BLaER1 treated with 17β-estradiol and CSF1 and Interleukin-3, amounts not matched to agents 10 nM and 100 nM (cell line): ENCODE data around the gene FXYD2.

Experiments
- H3K27ac ChIP-seq, 11 experiments: shearing (Covaris generic); formaldehyde crosslinking; 2 replicates each; pipeline ENCODE4 v1.8.1; 2022
- H3K27me3 ChIP-seq, 11 experiments: shearing (Covaris generic); formaldehyde crosslinking; 2 replicates each; pipeline ENCODE4 v1.8.1; 2022
- H3K36me3 ChIP-seq, 11 experiments: shearing (Covaris generic); formaldehyde crosslinking; 2 replicates each; pipeline ENCODE4 v1.8.1; 2022
- H3K4me1 ChIP-seq, 10 experiments: shearing (Covaris generic); formaldehyde crosslinking; 2 replicates each; pipeline ENCODE4 v1.8.1; 2022
- H3K4me2 ChIP-seq, 11 experiments: shearing (Covaris generic); formaldehyde crosslinking; 2 replicates each; pipeline ENCODE4 v1.8.1; 2022
- H3K4me3 ChIP-seq, 10 experiments: shearing (Covaris generic); formaldehyde crosslinking; 2 replicates each; pipeline ENCODE4 v1.8.1; 2022
- H3K9ac ChIP-seq, 11 experiments: shearing (Covaris generic); formaldehyde crosslinking; 2 replicates each; pipeline ENCODE4 v1.8.1; 2022
- H3K9me3 ChIP-seq, 11 experiments: shearing (Covaris generic); formaldehyde crosslinking; replicated peaks in 1 of 11; 2 replicates each; pipeline ENCODE4 v1.8.1; 2022
- H4K20me1 ChIP-seq, 11 experiments: shearing (Covaris generic); formaldehyde crosslinking; 2 replicates each; pipeline ENCODE4 v1.8.1; 2022
- Cebpa-rat ChIP-seq, 11 experiments: shearing (Covaris generic); IDR thresholded peaks; 2 replicates each; pipeline ENCODE4 v1.8.1; 2022

FXYD2 gene

GRCh38 chr11:117824571-117825537 is at the start of gene FXYD2:
Gene FXYD2, minus strand, starts transcription at chr11:117824744. Its CDS starts 66 bp downstream, at chr11:117824678.
- Histone ChIP-seq H3K36me3 (no peaks in the 10 kb centered on the region), H3K27me3 (no peaks in the 10 kb centered on the region), H3K27ac (peak within 1 kb of the TSS; percentile 72 to 89 (median 87)), H3K4me2 (peak within 1 kb of the TSS; percentile 75 to 98 (median 93)), H3K4me3 (peak within 1 kb of the TSS in 8 of 10 experiments; percentile 7 to 48 (median 32); a peak in 13 of 20 replicates), H3K4me1 (peaks cover 78 to 97% (median 93%) of the 10 kb centered on the region in 10 experiments), H4K20me1 (no peaks in the 10 kb centered on the region), H3K9me3 (no peaks in the 10 kb centered on the region), H3K9ac (peak within 1 kb of the TSS; percentile 62 to 81 (median 76))
- TF ChIP-seq Cebpa-rat (IDR thresholded peaks at IDR 0.05) = peak; percentile 11 to 91 (median 84); a peak in 17 of 22 replicates

- Histone ChIP-seq H3K36me3 (no peaks in the 10 kb centered on the region), H3K27me3 (peaks cover 55 to 70% (median 62%) of the 10 kb centered on the region in 11 experiments), H3K4me1 (peaks cover 36 to 54% (median 44%) of the 10 kb centered on the region in 10 experiments; a peak in 19 of 20 replicates), H4K20me1 (peaks cover 0 to 27% (median 0%) of the 10 kb centered on the region in 11 experiments; a peak in 8 of 22 replicates), H3K27ac (no peak overlapping the region), H3K9me3 (no peaks in the 10 kb centered on the region), H3K9ac (no peak overlapping the region), H3K4me2 (peak overlapping the region; percentile 26 to 79 (median 60); a peak in 17 of 22 replicates), H3K4me3 (no peak overlapping the region)
- no peak for TF ChIP-seq Cebpa-rat (IDR thresholded peaks at IDR 0.05)
Observed at GRCh38 chr11:117873828-117874125, 49.2 kb upstream of the FXYD2 start.

- no peak for TF ChIP-seq Cebpa-rat (IDR thresholded peaks at IDR 0.05)
- Histone ChIP-seq H3K4me1 (peaks cover 36 to 54% (median 44%) of the 10 kb centered on the region in 10 experiments; a peak in 19 of 20 replicates), H4K20me1 (peaks cover 0 to 27% (median 0%) of the 10 kb centered on the region in 11 experiments; a peak in 8 of 22 replicates), H3K27me3 (peaks cover 49 to 64% (median 56%) of the 10 kb centered on the region in 11 experiments), H3K27ac (no peak overlapping the region), H3K4me3 (no peak overlapping the region), H3K36me3 (no peaks in the 10 kb centered on the region), H3K4me2 (peak overlapping the region; percentile 11 to 79 (median 50); a peak in 18 of 22 replicates), H3K9ac (no peak overlapping the region), H3K9me3 (no peaks in the 10 kb centered on the region)
Observed at GRCh38 chr11:117872975-117873827, 48.7 kb upstream of the FXYD2 start.

- Histone ChIP-seq H3K4me2 (peak overlapping the region in 10 of 11 experiments; percentile 12 to 79 (median 50); a peak in 13 of 22 replicates), H3K4me1 (peaks cover 36 to 54% (median 44%) of the 10 kb centered on the region in 10 experiments; a peak in 19 of 20 replicates), H3K9me3 (no peaks in the 10 kb centered on the region), H4K20me1 (peaks cover 0 to 27% (median 0%) of the 10 kb centered on the region in 11 experiments; a peak in 8 of 22 replicates), H3K9ac (no peak overlapping the region), H3K27ac (no peak overlapping the region), H3K4me3 (no peak overlapping the region), H3K36me3 (no peaks in the 10 kb centered on the region), H3K27me3 (peaks cover 42 to 57% (median 49%) of the 10 kb centered on the region in 11 experiments)
- TF ChIP-seq Cebpa-rat (IDR thresholded peaks at IDR 0.05) = no peak
Observed at GRCh38 chr11:117872420-117872961, 47.9 kb upstream of the FXYD2 start.

GRCh38 chr11:117871784-117872183 is 47.2 kb upstream of the FXYD2 start:
- no peaks in the 10 kb centered on the region for H3K36me3 ChIP-seq
- H3K4me3 ChIP-seq = no peak overlapping the region
- no peak overlapping the region for H3K27ac ChIP-seq
- H4K20me1 ChIP-seq = peaks cover 0 to 27% (median 0%) of the 10 kb centered on the region in 11 experiments; a peak in 7 of 22 replicates
- peaks cover 35 to 50% (median 42%) of the 10 kb centered on the region in 11 experiments for H3K27me3 ChIP-seq
- H3K4me2 ChIP-seq = no peak overlapping the region
- no peak overlapping the region for H3K9ac ChIP-seq
- peaks cover 36 to 54% (median 42%) of the 10 kb centered on the region in 10 experiments; a peak in 19 of 20 replicates for H3K4me1 ChIP-seq
- H3K9me3 ChIP-seq = no peaks in the 10 kb centered on the region
- no peak for TF ChIP-seq Cebpa-rat (IDR thresholded peaks at IDR 0.05)

GRCh38 chr11:117871160-117871559 is 46.6 kb upstream of the FXYD2 start:
- no peak for TF ChIP-seq Cebpa-rat (IDR thresholded peaks at IDR 0.05)
- H3K27ac ChIP-seq = no peak overlapping the region
- no peaks in the 10 kb centered on the region for H3K9me3 ChIP-seq
- H3K4me3 ChIP-seq = no peak overlapping the region
- H4K20me1 ChIP-seq = peaks cover 0 to 27% (median 0%) of the 10 kb centered on the region in 11 experiments; a peak in 7 of 22 replicates
- peaks cover 28 to 44% (median 36%) of the 10 kb centered on the region in 11 experiments for H3K27me3 ChIP-seq
- no peak overlapping the region for H3K9ac ChIP-seq
- no peaks in the 10 kb centered on the region for H3K36me3 ChIP-seq
- no peak overlapping the region for H3K4me2 ChIP-seq
- H3K4me1 ChIP-seq = peaks cover 33 to 51% (median 39%) of the 10 kb centered on the region in 10 experiments; a peak in 19 of 20 replicates

GRCh38 chr11:117870103-117870952 is 45.8 kb upstream of the FXYD2 start:
- H3K27ac ChIP-seq = no peak overlapping the region
- no peak overlapping the region for H3K4me3 ChIP-seq
- H3K4me1 ChIP-seq = peaks cover 26 to 43% (median 31%) of the 10 kb centered on the region in 10 experiments; a peak in 19 of 20 replicates
- H4K20me1 ChIP-seq = peaks cover 0 to 26% (median 0%) of the 10 kb centered on the region in 11 experiments; a peak in 3 of 22 replicates
- peak overlapping the region in 4 of 11 experiments; percentile 9 to 29 (median 19); a peak in 5 of 22 replicates for H3K4me2 ChIP-seq
- H3K27me3 ChIP-seq = peaks cover 20 to 35% (median 28%) of the 10 kb centered on the region in 11 experiments
- TF ChIP-seq Cebpa-rat (IDR thresholded peaks at IDR 0.05) = no peak
- H3K36me3 ChIP-seq = no peaks in the 10 kb centered on the region
- H3K9ac ChIP-seq = 0 out of 22 replicates have a peak overlapping the region, but pooled peaks of 1 of the 11 experiments have one; percentile 33
- H3K9me3 ChIP-seq = 0 out of 22 replicates have a peak, but pooled peaks cover 0 to 3% (median 0%) of the 10 kb centered on the region in 11 experiments
